OCI-LY7 (cell line): ENCODE data around the gene LYRM9. TPM values are rescaled to one million over a fixed set of nuclear protein-coding genes. Genes with fewer than 3 reads are reported as not detected.

Experiments used
- BruUV-seq: library from RNA; stranded (reverse); fragments of 400-500 nt; replicated peaks from 2 replicates; lab custom pipeline; 2021; lab: Mats Ljungman, UMichigan
- CTCF ChIA-PET: fragments of 300-600 bp; sonication (Branson Sonifier 250); formaldehyde crosslinking; loops from one replicate; lab custom pipeline; 2022; ENCODE audit warnings: antibody characterized with exemption; ENCODE audit not compliant: unreplicated experiment; lab: Charles Lee
- POLR2A ChIA-PET: fragments of 300-600 bp; sonication (Branson Sonifier 250); formaldehyde crosslinking; loops from one replicate; lab custom pipeline; 2022; ENCODE audit warnings: antibody characterized with exemption; lab: Charles Lee
- DNase-seq: peaks from one replicate; pipeline ENCODE4 v3.0.0-alpha.2; 2015; ENCODE audit warnings: low spot score
- H2AFZ ChIP-seq: fragments of 200-600 bp; sonication (generic), shearing (Covaris generic); 2 replicates; pipeline ENCODE4 v1.6.1; 2014; ENCODE audit warnings: mild to moderate bottlenecking, antibody characterized with exemption, low read length, moderate library complexity
- H3K27ac ChIP-seq: fragments of 200-600 bp; sonication (generic); 2 replicates; pipeline ENCODE4 v1.5.1; 2014; ENCODE audit warnings: mixed run types, low read depth, mild to moderate bottlenecking, moderate library complexity, low read length, inconsistent platforms; ENCODE audit not compliant: poor library complexity, severe bottlenecking
- H3K36me3 ChIP-seq: fragments of 200-600 bp; sonication (generic); 2 replicates; pipeline ENCODE4 v1.6.1; 2014; ENCODE audit warnings: mild to moderate bottlenecking, antibody characterized with exemption, low read length, moderate library complexity, mixed read lengths; ENCODE audit not compliant: insufficient read depth
- H3K4me1 ChIP-seq: fragments of 200-600 bp; sonication (generic); 2 replicates; pipeline ENCODE4 v1.5.1; 2014; ENCODE audit warnings: mild to moderate bottlenecking, low read length; ENCODE audit not compliant: insufficient read depth, poor library complexity, severe bottlenecking
- H3K4me2 ChIP-seq: fragments of 200-600 bp; sonication (generic); 2 replicates; pipeline ENCODE4 v1.6.1; 2014; ENCODE audit warnings: mild to moderate bottlenecking, low read length
- H3K4me3 ChIP-seq: fragments of 200-600 bp; sonication (generic); 2 replicates; pipeline ENCODE4 v1.5.1; 2014; ENCODE audit warnings: mild to moderate bottlenecking, low read depth, low read length; ENCODE audit not compliant: poor library complexity, severe bottlenecking
- H3K79me2 ChIP-seq: fragments of 200-600 bp; sonication (generic); 2 replicates; pipeline ENCODE4 v1.6.1; 2016; ENCODE audit warnings: low read depth, mild to moderate bottlenecking, low read length, moderate library complexity, mixed read lengths; ENCODE audit not compliant: insufficient read depth
- H3K9me2 ChIP-seq: fragments of 200-600 bp; sonication (generic); 2 replicates; pipeline ENCODE4 v1.6.1; 2016; ENCODE audit warnings: mild to moderate bottlenecking, low read length, mixed read lengths; ENCODE audit not compliant: insufficient read depth
- H3K9me3 ChIP-seq: fragments of 200-600 bp; sonication (generic); 2 replicates; pipeline ENCODE4 v1.6.1; 2014; ENCODE audit warnings: mild to moderate bottlenecking, mixed run types, low read length, mixed read lengths
- H4K20me1 ChIP-seq: fragments of 200-600 bp; sonication (generic); 2 replicates; pipeline ENCODE4 v1.6.1; 2014; ENCODE audit warnings: mild to moderate bottlenecking, antibody characterized with exemption, low read length, moderate library complexity, mixed read lengths; ENCODE audit not compliant: insufficient read depth
- CTCF ChIP-seq: fragments of 200-600 bp; sonication (generic); conservative IDR thresholded peaks from 2 replicates; pipeline ENCODE4 v1.5.1; 2014; ENCODE audit warnings: mild to moderate bottlenecking, antibody characterized with exemption, low read length, moderate library complexity, mixed read lengths
- EZH2phosphoT487 ChIP-seq: fragments of 200-600 bp; sonication (generic); IDR thresholded peaks from 2 replicates; pipeline ENCODE4 v1.6.1; 2018; ENCODE audit warnings: low read depth, borderline replicate concordance, mild to moderate bottlenecking, mixed run types, antibody characterized with exemption, low read length, moderate library complexity, mixed read lengths
- intact Hi-C: fragments of 100-400 bp; cut with micrococcal nuclease; formaldehyde crosslinking; loops from one replicate; pipeline ENCODE4 v1.10.0; 2022; ENCODE audit not compliant: unreplicated experiment
- total RNA-seq, 2 experiments: library from RNA; depleted of rRNA in 1 of 2; stranded (reverse); fragments of >200 nt in 1 of 2; shearing (Covaris generic) in 1 of 2; gene quantifications; 2 replicates each; pipeline ENCODE4 v1.2.3, GENCODE V29; 2014 to 2022

The LYRM9 gene
- total RNA-seq, 2 experiments from 2014 or later: 0.35 to 1.4 TPM

GRCh38 chr17:27896701-27897100, 3.5 kb upstream of the LYRM9 start:
- no peaks in the 10 kb centered on the region for H3K9me3 ChIP-seq
- no peak overlapping the region for H2AFZ ChIP-seq
- DNase-seq: no peak
- POLR2A ChIA-PET: no interaction called here
- H3K4me2 ChIP-seq: no peak overlapping the region
- no peak for TF ChIP-seq EZH2phosphoT487
- TF ChIP-seq CTCF: no peak
- no peak overlapping the region for H3K27ac ChIP-seq
- H3K79me2 ChIP-seq: no peaks in the 10 kb centered on the region
- BruUV-seq: no TSS peak
- CTCF ChIA-PET: no interaction called here
- H4K20me1 ChIP-seq: no peaks in the 10 kb centered on the region
- peaks cover 8% of the 10 kb centered on the region for H3K4me1 ChIP-seq
- no peak overlapping the region for H3K4me3 ChIP-seq
- intact Hi-C loops: loop anchor here (10.0 kb wide), 1 partner anchor 118 kb away; no protein-coding TSS in a partner anchor
- H3K9me2 ChIP-seq: no peaks in the 10 kb centered on the region
- no peaks in the 10 kb centered on the region for H3K36me3 ChIP-seq

- Histone ChIP-seq H4K20me1 (no peaks in the 10 kb centered on the region), H3K36me3 (no peaks in the 10 kb centered on the region), H3K9me3 (no peaks in the 10 kb centered on the region), H3K27ac (no peak overlapping the region), H2AFZ (no peak overlapping the region), H3K4me3 (no peak overlapping the region), H3K79me2 (no peaks in the 10 kb centered on the region), H3K4me1 (peaks cover 8% of the 10 kb centered on the region), H3K9me2 (no peaks in the 10 kb centered on the region), H3K4me2 (no peak overlapping the region)
- no peak for DNase-seq
- ChIA-PET POLR2A (no interaction called here), CTCF (no interaction called here)
- TF ChIP-seq EZH2phosphoT487 (no peak), CTCF (no peak)
- no TSS peak for BruUV-seq
- intact Hi-C loops: loop anchor here (10.0 kb wide), 1 partner anchor 119 kb away; no protein-coding TSS in a partner anchor
Measured at GRCh38 chr17:27895940-27896535, 2.9 kb upstream of the LYRM9 start.
